Gastroesophageal sphincter (tissue), 3 donors: ENCODE results near the gene ATP9A.

Experiments used
- POLR2A ChIP-seq, 2 donors: fragments of 450-650 bp; IDR thresholded peaks; one replicate each; pipeline ENCODE4 v1.6.1; 2017; ENCODE audit warnings: antibody characterized with exemption in 2 of 2, mild to moderate bottlenecking in 2 of 2, moderate library complexity in 1 of 2
- TF ChIP-seq, protein P1 (sequence below), 4 experiments: fragments of 200-600 bp in 2 of 4; fragments of 450-650 bp in 2 of 4; sonication (generic) in 1 of 4; IDR thresholded peaks; one replicate each; pipeline ENCODE4 v1.5.1; 2017 to 2019; ENCODE audit warnings: antibody characterized with exemption in 4 of 4, mild to moderate bottlenecking in 2 of 4, moderate library complexity in 2 of 4

DNA sequence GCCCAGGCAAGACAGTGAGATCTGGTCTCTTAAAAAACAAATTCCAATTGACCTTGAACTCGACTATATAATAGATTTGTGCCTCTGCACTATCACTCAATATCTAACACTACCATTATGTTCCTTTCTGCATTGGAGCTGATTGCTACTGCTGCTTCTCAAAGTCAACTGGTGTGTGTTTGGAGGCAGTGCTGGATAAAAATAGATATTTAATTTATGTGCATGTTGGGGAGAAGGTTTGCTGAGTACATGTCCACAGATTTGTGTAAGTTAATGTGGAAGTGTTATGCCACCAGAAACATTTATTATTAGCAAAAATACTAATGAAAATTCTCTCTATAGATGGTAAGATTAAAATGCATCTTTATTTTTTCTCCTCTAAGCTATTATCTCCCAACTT lies 39.5 kb downstream of the ATP9A start:
- TF ChIP-seq, protein P1, sequence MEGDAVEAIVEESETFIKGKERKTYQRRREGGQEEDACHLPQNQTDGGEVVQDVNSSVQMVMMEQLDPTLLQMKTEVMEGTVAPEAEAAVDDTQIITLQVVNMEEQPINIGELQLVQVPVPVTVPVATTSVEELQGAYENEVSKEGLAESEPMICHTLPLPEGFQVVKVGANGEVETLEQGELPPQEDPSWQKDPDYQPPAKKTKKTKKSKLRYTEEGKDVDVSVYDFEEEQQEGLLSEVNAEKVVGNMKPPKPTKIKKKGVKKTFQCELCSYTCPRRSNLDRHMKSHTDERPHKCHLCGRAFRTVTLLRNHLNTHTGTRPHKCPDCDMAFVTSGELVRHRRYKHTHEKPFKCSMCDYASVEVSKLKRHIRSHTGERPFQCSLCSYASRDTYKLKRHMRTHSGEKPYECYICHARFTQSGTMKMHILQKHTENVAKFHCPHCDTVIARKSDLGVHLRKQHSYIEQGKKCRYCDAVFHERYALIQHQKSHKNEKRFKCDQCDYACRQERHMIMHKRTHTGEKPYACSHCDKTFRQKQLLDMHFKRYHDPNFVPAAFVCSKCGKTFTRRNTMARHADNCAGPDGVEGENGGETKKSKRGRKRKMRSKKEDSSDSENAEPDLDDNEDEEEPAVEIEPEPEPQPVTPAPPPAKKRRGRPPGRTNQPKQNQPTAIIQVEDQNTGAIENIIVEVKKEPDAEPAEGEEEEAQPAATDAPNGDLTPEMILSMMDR (IDR thresholded peaks at IDR 0.05), result no peak
- TF ChIP-seq POLR2A (IDR thresholded peaks at IDR 0.05), result no peak
